ENCODE data around the gene FNIP2. TPM values are rescaled to one million over a fixed set of nuclear protein-coding genes. Genes with fewer than 3 reads are reported as not detected.

Gene FNIP2
- total and polyA plus RNA-seq, 9 of the 15 experiments (the other 6 are each of a cell fraction or from before 2014, with no cell fraction given): 1.7 to 15.5 (median 8.3) TPM

- TF ChIP-seq ZNF785 (CRISPR knock-in tag; IDR thresholded peaks at IDR 0.05): no peak
- TF ChIP-seq ZFPM2 (CRISPR knock-in tag; IDR thresholded peaks at IDR 0.05): no peak
- TF ChIP-seq E2F1 (CRISPR knock-in tag; IDR thresholded peaks at IDR 0.05): peak; percentile 78
- TF ChIP-seq RNF219 (CRISPR knock-in tag; IDR thresholded peaks at IDR 0.05): no peak
- TF ChIP-seq NFE2 (IDR thresholded peaks at IDR 0.05; ENCODE audit: low read depth): no peak
- TF ChIP-seq ZNF449 (CRISPR knock-in tag; IDR thresholded peaks at IDR 0.05): no peak
- no peak for TF ChIP-seq SMARCA4 (IDR thresholded peaks at IDR 0.05)
- TF ChIP-seq EWSR1 (IDR thresholded peaks at IDR 0.05; ENCODE audit: borderline replicate concordance, low read depth, partially characterized antibody): no peak
- no peak for TF ChIP-seq ZNF3 (CRISPR knock-in tag; IDR thresholded peaks at IDR 0.05)
- TF ChIP-seq MCM3 (IDR thresholded peaks at IDR 0.05): no peak
- no peak for TF ChIP-seq FOXA1 (IDR thresholded peaks at IDR 0.05; ENCODE audit: borderline replicate concordance)
- TF ChIP-seq MEF2A (IDR thresholded peaks at IDR 0.05; ENCODE audit: control insufficient read depth, low read depth, low read length): no peak
- peak; percentile 65; the same call in 1 of the 2 replicates for TF ChIP-seq PML (IDR thresholded peaks at IDR 0.05; ENCODE audit: low read length)
- no peak for TF ChIP-seq STAT5A (IDR thresholded peaks at IDR 0.05; ENCODE audit: borderline replicate concordance, low read length)
- TF ChIP-seq GABPB1 (CRISPR knock-in tag; IDR thresholded peaks at IDR 0.05): peak; percentile 94
- peak; percentile 31; the same call in 1 of the 2 replicates for TF ChIP-seq ZBTB43 (CRISPR knock-in tag; IDR thresholded peaks at IDR 0.05)
- TF ChIP-seq BHLHE40 (IDR thresholded peaks at IDR 0.05; ENCODE audit: low read length): peak; percentile 58
- no peak; the same call in 1 of the 2 replicates for TF ChIP-seq ZNF395 (CRISPR knock-in tag; IDR thresholded peaks at IDR 0.05)
- no peak for TF ChIP-seq ZNF277 (CRISPR knock-in tag; IDR thresholded peaks at IDR 0.05; ENCODE audit: borderline replicate concordance)
Observed at GRCh38 chr4:158722917-158723793, 45.7 kb upstream of the FNIP2 start, which contains the start of gene PPID (continued).

All from K562 (cell line).